GM12872 (cell line): ENCODE measurements around the gene ETV6.

Experiments
- TF ChIP-seq, protein P1 (sequence below): IDR thresholded peaks from 3 replicates; pipeline ENCODE4 v1.5.1; 2011; ENCODE audit warnings: low read depth, mild to moderate bottlenecking, low read length, moderate library complexity; ENCODE audit not compliant: insufficient read depth

The ETV6 gene

DNA sequence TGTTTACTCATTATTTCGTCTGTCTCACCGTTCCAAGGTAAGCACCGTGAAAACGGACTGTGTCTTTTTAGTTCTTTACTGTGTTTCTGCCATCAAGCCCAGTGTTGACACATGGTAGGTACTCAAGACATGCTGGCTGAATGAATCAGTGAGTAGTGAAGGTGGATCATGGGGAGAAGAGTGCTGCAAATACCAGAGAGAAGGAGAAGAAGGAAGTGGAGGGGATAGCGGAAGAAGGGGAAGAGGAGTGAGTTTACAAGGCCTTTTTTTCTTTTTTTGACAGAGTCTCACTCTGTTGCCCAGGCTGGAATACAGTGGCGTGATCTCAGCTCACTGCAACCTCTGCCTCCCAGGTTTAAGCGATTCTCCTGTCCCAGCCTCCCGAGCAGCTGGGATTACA is 54.6 kb downstream of the ETV6 start:
- TF ChIP-seq, protein P1, sequence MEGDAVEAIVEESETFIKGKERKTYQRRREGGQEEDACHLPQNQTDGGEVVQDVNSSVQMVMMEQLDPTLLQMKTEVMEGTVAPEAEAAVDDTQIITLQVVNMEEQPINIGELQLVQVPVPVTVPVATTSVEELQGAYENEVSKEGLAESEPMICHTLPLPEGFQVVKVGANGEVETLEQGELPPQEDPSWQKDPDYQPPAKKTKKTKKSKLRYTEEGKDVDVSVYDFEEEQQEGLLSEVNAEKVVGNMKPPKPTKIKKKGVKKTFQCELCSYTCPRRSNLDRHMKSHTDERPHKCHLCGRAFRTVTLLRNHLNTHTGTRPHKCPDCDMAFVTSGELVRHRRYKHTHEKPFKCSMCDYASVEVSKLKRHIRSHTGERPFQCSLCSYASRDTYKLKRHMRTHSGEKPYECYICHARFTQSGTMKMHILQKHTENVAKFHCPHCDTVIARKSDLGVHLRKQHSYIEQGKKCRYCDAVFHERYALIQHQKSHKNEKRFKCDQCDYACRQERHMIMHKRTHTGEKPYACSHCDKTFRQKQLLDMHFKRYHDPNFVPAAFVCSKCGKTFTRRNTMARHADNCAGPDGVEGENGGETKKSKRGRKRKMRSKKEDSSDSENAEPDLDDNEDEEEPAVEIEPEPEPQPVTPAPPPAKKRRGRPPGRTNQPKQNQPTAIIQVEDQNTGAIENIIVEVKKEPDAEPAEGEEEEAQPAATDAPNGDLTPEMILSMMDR, result no peak

DNA sequence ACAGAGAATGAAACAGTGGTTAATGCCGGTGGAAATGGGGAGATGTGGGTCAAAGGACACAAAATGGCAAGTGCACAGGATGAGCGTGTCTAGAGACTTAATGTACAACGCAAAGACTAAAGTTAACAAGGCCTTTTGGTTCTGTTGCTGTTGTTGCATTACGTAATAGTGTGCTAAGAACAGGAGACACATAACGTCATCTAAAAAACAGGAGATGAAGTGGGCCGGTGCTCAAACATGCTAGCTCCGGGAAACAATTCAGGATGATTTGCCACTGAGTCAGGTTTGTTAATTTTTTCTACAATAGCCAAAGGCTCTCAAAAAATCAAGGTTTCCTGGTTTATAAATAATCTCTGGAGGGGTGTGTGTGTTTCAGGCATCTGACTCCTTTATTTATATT is 55.5 kb downstream of the ETV6 start:
- TF ChIP-seq, protein P1, result no peak

DNA sequence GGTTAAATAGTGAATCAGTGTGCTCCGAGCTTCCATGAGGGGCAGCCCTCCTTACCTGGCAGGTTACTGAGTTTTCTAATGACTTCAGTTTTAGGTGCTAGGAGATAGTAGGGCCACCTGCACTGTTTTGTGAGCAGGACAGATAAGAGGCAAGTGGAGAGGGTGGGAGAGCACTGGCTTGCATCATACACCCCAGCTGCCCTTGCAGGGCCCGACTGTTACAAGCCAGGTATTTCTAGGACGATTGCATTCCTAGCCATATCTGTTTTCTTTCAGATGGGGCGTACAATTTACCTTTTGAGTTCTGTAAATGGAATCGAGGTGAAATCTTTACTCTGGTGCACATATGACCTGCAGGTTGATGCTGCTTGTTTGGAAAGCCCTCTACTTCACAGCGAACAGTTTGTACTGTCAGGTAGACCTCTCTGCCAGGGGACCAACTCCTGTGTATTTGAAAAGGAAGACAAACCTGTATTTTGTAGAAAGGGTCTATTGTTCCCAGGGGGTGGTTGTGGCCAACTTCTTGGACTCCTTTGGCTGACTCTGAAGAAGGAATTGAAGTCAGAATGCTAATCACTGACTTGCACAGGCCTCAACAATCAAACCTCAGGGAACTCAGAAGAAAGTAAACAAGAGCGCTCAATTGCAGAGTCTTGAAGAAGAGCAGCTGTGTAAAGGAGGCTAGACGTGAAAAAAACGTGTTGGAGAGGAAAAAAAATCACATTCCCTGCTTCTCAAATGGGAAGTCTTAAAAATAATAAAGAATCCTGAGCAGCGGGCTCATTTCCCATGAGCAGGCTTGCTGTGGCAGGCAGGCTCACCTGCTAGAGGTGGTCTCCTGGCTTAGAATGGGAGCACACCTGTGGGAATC is 57.3 kb downstream of the ETV6 start:
- TF ChIP-seq, protein P1, result no peak

DNA sequence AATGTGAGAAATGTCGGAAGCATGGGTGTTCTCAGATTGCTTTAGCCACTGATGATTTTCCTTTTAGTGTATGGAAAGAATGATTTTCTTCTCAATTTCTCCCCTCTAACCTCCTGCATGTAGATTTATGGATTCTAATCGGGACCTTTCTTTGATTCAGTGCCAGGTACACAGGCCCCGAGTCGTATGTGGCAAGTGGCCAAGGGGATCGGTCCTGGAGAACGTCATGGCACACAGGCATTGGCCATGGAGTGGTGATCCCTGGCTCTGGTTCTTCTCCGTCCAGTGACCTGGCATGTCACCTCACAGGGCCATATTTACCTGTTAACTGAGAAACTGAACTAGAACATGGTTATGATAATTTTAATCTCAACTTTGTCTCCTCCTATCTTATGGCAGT is 58.1 kb downstream of the ETV6 start:
- TF ChIP-seq, protein P1, result no peak

DNA sequence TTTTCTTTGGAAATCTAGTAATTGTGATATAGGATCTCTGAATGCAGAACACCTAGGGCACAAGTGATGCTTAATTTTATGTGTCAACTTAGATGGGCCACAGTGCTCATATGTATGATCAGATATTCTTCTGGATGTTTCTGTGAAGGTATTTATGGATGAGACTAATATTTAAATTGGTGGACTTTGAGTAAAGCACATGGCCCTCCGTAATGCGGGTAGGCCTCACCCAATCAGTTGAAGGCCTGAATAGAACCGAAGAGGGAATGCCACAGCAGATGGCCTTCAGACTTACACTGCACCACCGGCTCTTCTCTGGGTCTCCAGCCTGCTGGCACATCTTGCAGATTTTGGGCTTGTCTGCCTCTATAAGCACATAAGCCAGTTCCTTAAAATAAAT is 60.0 kb downstream of the ETV6 start:
- TF ChIP-seq, protein P1, result no peak

DNA sequence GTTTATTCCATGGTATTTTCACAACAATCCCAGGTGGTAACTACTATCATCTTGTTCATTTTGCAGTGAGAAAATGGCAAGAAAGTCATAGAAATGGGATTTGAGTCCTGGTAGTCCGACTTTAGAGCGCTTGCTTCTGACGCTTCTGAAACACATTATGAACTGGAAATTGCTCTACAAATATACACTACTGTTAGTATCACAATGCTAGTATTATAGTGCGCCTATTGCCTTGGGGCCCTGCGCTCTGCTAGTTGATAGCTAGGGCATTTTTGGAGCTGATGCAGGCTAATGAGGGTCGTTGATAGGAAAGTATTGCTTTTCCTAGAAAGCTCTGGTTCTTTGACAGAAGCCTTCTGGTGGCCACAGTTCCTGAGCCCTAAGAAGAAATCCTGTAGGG is 61.0 kb downstream of the ETV6 start:
- TF ChIP-seq, protein P1, result no peak

DNA sequence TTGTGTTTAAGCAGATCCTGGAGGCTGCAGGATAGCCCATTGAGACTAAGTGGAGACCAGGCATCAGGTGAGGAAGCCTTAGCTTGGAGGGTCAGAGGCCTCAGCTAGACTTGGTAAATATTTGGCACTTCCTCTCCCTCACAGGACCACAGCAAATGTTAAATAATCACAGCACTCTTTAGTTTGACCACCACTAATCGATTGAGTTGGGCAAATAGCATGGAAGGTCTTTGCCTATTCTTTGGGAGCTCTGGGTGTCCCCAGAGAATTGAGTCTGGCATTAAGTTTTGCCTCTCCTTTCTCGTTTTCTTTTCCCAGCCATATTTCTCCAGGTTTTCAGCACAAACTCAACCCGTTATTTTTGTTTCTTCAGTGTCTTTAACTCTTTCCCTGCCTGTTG is 61.4 kb downstream of the ETV6 start:
- TF ChIP-seq, protein P1, result no peak
